ENCODE results near the gene KRTAP2-2. TPM values are rescaled to one million over a fixed set of nuclear protein-coding genes. Genes with fewer than 3 reads are reported as not detected.

KRTAP2-2 gene
- total RNA-seq, 1 donor from 2014 or later: not detected

GRCh38 chr17:41009301-41009760, 45.7 kb downstream of the KRTAP2-2 start:
- Mint-ChIP-seq H3K27ac (peak overlapping the region; percentile 54), H3K27me3 (no peaks in the 10 kb centered on the region), H3K4me1 (ENCODE audit: low read depth) (peaks cover 15% of the 10 kb centered on the region), H3K4me3 (ENCODE audit: low read depth) (no peak overlapping the region), H3K9me3 (ENCODE audit: low read depth) (no peaks in the 10 kb centered on the region), H3K36me3 (ENCODE audit: insufficient read depth) (no peaks in the 10 kb centered on the region)
- TF ChIP-seq CTCF (IDR thresholded peaks at IDR 0.05; ENCODE audit: unreplicated experiment): no peak
- no peak for DNase-seq (ENCODE audit: low spot score, unreplicated experiment)

DNA sequence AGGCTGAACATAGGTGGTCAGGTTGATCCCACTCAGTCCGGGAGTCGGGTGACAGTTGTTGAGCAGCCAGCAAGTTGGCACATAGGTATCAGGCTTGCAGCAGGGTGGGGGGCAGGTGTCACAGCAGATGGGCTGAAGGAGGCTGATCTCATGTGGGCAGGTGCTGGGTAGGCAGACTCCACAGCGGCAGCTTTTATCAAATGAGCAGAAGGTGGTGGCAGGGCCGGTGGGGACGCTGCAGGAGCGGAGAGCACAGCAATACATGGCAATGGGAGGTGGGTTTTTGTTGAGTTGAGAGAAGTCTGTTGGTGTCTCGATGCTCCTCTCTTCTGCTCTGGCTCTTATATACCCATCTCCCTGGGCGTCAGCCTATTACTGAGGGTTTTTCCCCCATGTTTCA, 46.2 kb downstream of the KRTAP2-2 start, which contains the start of gene KRTAP3-1:
TSS of gene KRTAP3-1 (minus strand) at position 318 of the 400 bp plus-strand sequence. CDS start at position 264, 54 bp downstream.
- H3K4me3 Mint-ChIP-seq (ENCODE audit: low read depth): no peak within 1 kb of the TSS
- H3K36me3 Mint-ChIP-seq (ENCODE audit: insufficient read depth): no peaks in the 10 kb centered on the region
- no peaks in the 10 kb centered on the region for H3K9me3 Mint-ChIP-seq (ENCODE audit: low read depth)
- no peak for DNase-seq (ENCODE audit: low spot score, unreplicated experiment)
- peaks cover 16% of the 10 kb centered on the region for H3K4me1 Mint-ChIP-seq (ENCODE audit: low read depth)
- no peaks in the 10 kb centered on the region for H3K27me3 Mint-ChIP-seq
- peak within 1 kb of the TSS; percentile 54 for H3K27ac Mint-ChIP-seq
- no peak for TF ChIP-seq CTCF (IDR thresholded peaks at IDR 0.05; ENCODE audit: unreplicated experiment)

Other genes starting within 250 kb of the KRTAP2-2 start
- gene KRT10, start 232.6 kb downstream of the KRTAP2-2 start, total RNA-seq: 33.1 and 37.5 TPM in 2 replicates
- not detected in 2 replicates for gene KRT12, start 188.0 kb downstream of the KRTAP2-2 start, total RNA-seq
- gene KRT20, start 170.0 kb downstream of the KRTAP2-2 start, total RNA-seq: not detected in 2 replicates
- gene KRT23, start 117.6 kb downstream of the KRTAP2-2 start, total RNA-seq: 2.1 and 3.8 TPM in 2 replicates
- not detected in 2 replicates for gene KRT39, start 88.3 kb downstream of the KRTAP2-2 start, total RNA-seq
- 0.13 TPM in 1 of 2 replicates, not detected in the other for gene KRT40, start 70.9 kb downstream of the KRTAP2-2 start, total RNA-seq
- not detected in 2 replicates for gene KRTAP3-3, start 61.1 kb downstream of the KRTAP2-2 start, total RNA-seq
- not detected in 2 replicates for gene KRTAP3-2, start 55.3 kb downstream of the KRTAP2-2 start, total RNA-seq
- not detected in 2 replicates for gene KRTAP3-1, start 46.1 kb downstream of the KRTAP2-2 start, total RNA-seq
- not detected in 2 replicates for gene KRTAP1-5, start 28.0 kb downstream of the KRTAP2-2 start, total RNA-seq
- gene KRTAP1-4, start 25.0 kb downstream of the KRTAP2-2 start, total RNA-seq: not detected in 2 replicates
- not detected in 2 replicates for gene KRTAP1-3, start 20.4 kb downstream of the KRTAP2-2 start, total RNA-seq
- not detected in 2 replicates for gene KRTAP1-1, start 13.8 kb downstream of the KRTAP2-2 start, total RNA-seq
- gene KRTAP2-1, start 7.9 kb downstream of the KRTAP2-2 start, total RNA-seq: not detected in 2 replicates
- not detected in 2 replicates for gene KRTAP2-3, start 4.9 kb upstream of the KRTAP2-2 start, total RNA-seq
- gene KRTAP2-4, start 10.6 kb upstream of the KRTAP2-2 start, total RNA-seq: not detected in 2 replicates
- gene KRTAP4-7, start 28.9 kb upstream of the KRTAP2-2 start, total RNA-seq: not detected in 2 replicates
- gene KRTAP4-8, start 42.9 kb upstream of the KRTAP2-2 start, total RNA-seq: not detected in 2 replicates
- not detected in 2 replicates for gene KRTAP4-16, start 47.0 kb upstream of the KRTAP2-2 start, total RNA-seq
- gene KRTAP4-9, start 50.2 kb upstream of the KRTAP2-2 start, total RNA-seq: not detected in 2 replicates
- gene KRTAP4-11, start 63.1 kb upstream of the KRTAP2-2 start, total RNA-seq: not detected in 2 replicates
- not detected in 2 replicates for gene KRTAP4-12, start 69.0 kb upstream of the KRTAP2-2 start, total RNA-seq
- not detected in 2 replicates for gene KRTAP4-6, start 85.3 kb upstream of the KRTAP2-2 start, total RNA-seq
- gene KRTAP4-5, start 94.6 kb upstream of the KRTAP2-2 start, total RNA-seq: not detected in 2 replicates
- not detected in 2 replicates for gene KRTAP4-4, start 105.5 kb upstream of the KRTAP2-2 start, total RNA-seq
- not detected in 2 replicates for gene KRTAP4-3, start 113.0 kb upstream of the KRTAP2-2 start, total RNA-seq
- not detected in 2 replicates for gene KRTAP4-2, start 123.0 kb upstream of the KRTAP2-2 start, total RNA-seq
- gene KRTAP4-1, start 129.7 kb upstream of the KRTAP2-2 start, total RNA-seq: not detected in 2 replicates
- not detected in 2 replicates for gene KRTAP9-1, start 134.7 kb upstream of the KRTAP2-2 start, total RNA-seq
- gene KRTAP9-2, start 171.4 kb upstream of the KRTAP2-2 start, total RNA-seq: not detected in 2 replicates
- not detected in 2 replicates for gene KRTAP9-3, start 177.2 kb upstream of the KRTAP2-2 start, total RNA-seq
- gene KRTAP9-8, start 182.8 kb upstream of the KRTAP2-2 start, total RNA-seq: not detected in 2 replicates
- gene KRTAP9-4, start 194.5 kb upstream of the KRTAP2-2 start, total RNA-seq: not detected in 2 replicates
- gene KRTAP9-9, start 200.2 kb upstream of the KRTAP2-2 start, total RNA-seq: not detected in 2 replicates
- gene KRTAP9-6, start 210.1 kb upstream of the KRTAP2-2 start, total RNA-seq: not detected in 2 replicates
- not detected in 2 replicates for gene KRTAP9-7, start 220.5 kb upstream of the KRTAP2-2 start, total RNA-seq
- not detected in 2 replicates for gene KRTAP29-1, start 247.6 kb upstream of the KRTAP2-2 start, total RNA-seq